Measurements from ENCODE around the gene BIRC3. TPM values are rescaled to one million over a fixed set of nuclear protein-coding genes. Genes with fewer than 3 reads are reported as not detected.
"Not testable (repeated sequence)": the region's sequence is repeated elsewhere in the genome, so short reads cannot be mapped to it uniquely, and the experiment has no call there.

The BIRC3 gene
- total and polyA plus RNA-seq, 2 of the 4 experiments (the other 2 are of a cell fraction), result 2.2 to 5.0 TPM

DNA sequence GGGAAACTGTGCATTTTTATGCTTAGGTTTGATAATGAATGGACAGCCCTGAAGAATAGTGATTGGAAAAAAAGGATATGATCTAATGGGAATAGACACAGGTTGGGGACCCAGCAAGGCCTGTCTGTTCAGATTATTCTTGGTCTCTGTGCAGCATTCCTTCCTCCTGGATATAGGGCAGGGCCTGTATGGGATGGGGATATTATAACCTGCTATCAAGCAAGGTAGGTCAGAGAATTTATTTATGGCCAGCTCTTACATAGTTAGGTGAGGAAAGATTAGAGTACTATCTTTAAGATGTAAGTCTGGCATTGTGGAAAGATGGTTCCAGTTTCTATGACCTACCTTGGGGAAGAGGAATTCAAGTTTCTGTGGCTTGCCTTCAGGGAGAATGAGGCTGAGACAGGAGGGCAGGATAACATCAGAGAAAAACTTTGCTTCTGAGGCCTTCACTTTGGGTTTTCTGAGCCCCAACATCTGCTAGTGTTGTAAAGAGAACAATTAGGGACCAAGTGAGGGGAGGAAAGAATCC is 21.3 kb downstream of the BIRC3 start:
- TF ChIP-seq BHLHE40 (IDR thresholded peaks at IDR 0.05; ENCODE audit: low read depth, low read length) (no peak), CEBPB (IDR thresholded peaks at IDR 0.05; ENCODE audit: low read depth, low read length) (no peak), ELK1 (IDR thresholded peaks at IDR 0.05; ENCODE audit: borderline replicate concordance, low read depth, low read length) (no peak)
- dilution Hi-C loops (cut with HindIII; ENCODE audit: low sequenced_read_pairs, unreplicated experiment), result no loop called here
- no peak overlapping the region for H2BK5ac ChIP-seq (ENCODE audit: low read depth, low read length, poor library complexity, severe bottlenecking)
- H2AFZ ChIP-seq (replicated peaks; ENCODE audit: low read length, poor library complexity), result no peak overlapping the region
- H3K9ac ChIP-seq (ENCODE audit: low read depth, low read length), result no peak overlapping the region
- H3K18ac ChIP-seq (ENCODE audit: low read depth, low read length), result no peak overlapping the region
- H2BK20ac ChIP-seq (ENCODE audit: low read depth, low read length), result no peak overlapping the region
- no peak overlapping the region for H4K91ac ChIP-seq (ENCODE audit: insufficient read depth, low read depth, low read length)
- DNase-seq (no peak), ATAC-seq (ENCODE audit: low read depth) (no peak)
- ChIA-PET CTCF (no interaction called here), POLR2A (ENCODE audit: unreplicated experiment) (no interaction called here)
- no peak overlapping the region for H2AK9ac ChIP-seq (replicated peaks; ENCODE audit: low read depth, low read length, poor library complexity)
- no TSS peak for BruUV-seq (replicated peaks)
- H4K20me1 ChIP-seq (ENCODE audit: insufficient read depth, low read length), result no peaks in the 10 kb centered on the region
- no peak overlapping the region for H3K4me3 ChIP-seq (ENCODE audit: insufficient read depth, low read depth, low read length)
- no peak overlapping the region for H3K14ac ChIP-seq (replicated peaks; ENCODE audit: low read depth, low read length)
- in situ Hi-C loops (cut with MboI; ENCODE audit: low sequenced_read_pairs), result no loop called here
- H3K4me1 ChIP-seq (ENCODE audit: control insufficient read depth, insufficient read depth, low read length), result no peaks in the 10 kb centered on the region
- no peaks in the 10 kb centered on the region for H3K36me3 ChIP-seq (ENCODE audit: control insufficient read depth, insufficient read depth, low read length)
- intact Hi-C loops (cut with micrococcal nuclease), result no loop called here
- no peak overlapping the region for H4K8ac ChIP-seq (ENCODE audit: low read depth in 2 of 2, low read length in 2 of 2)
- H3K4me2 ChIP-seq (ENCODE audit: low read depth, low read length), result no peak overlapping the region
- H2BK15ac ChIP-seq (ENCODE audit: low read depth, low read length), result no peak overlapping the region
- H3K27ac ChIP-seq (ENCODE audit: insufficient read depth, low read length), result no peak overlapping the region
- H3K9me1 ChIP-seq (ENCODE audit: insufficient read depth, low read length), result 0 out of 2 replicates have a peak, but pooled peaks cover 3% of the 10 kb centered on the region
- H3K79me1 ChIP-seq (ENCODE audit: low read depth in 1 of 2, low read length in 2 of 2), result peaks cover 0 to 7% of the 10 kb centered on the region in 2 experiments; a peak in 1 of 4 replicates
- no peak overlapping the region for H3K23ac ChIP-seq (ENCODE audit: low read depth, low read length)
- no peak overlapping the region for H3K56ac ChIP-seq (ENCODE audit: extremely low read depth, insufficient read depth, low read length)
- peak overlapping the region; percentile 27; the same call in 1 of the 2 replicates for H2BK120ac ChIP-seq (ENCODE audit: low read depth, low read length)
- H2AK5ac ChIP-seq (ENCODE audit: low read depth, low read length), result no peak overlapping the region
- no peaks in the 10 kb centered on the region for H3K9me3 ChIP-seq (ENCODE audit: control insufficient read depth, insufficient read depth, low read length)
- no peak overlapping the region for H3K4ac ChIP-seq (ENCODE audit: low read depth, low read length)
- H4K5ac ChIP-seq (ENCODE audit: low read depth, low read length), result no peak overlapping the region
- H3K27me3 ChIP-seq (ENCODE audit: control insufficient read depth, insufficient read depth, low read length), result no peaks in the 10 kb centered on the region

GRCh38 chr11:102341311-102341710 is 24.0 kb downstream of the BIRC3 start:
- H4K20me1 ChIP-seq (ENCODE audit: insufficient read depth, low read length); H3K18ac ChIP-seq (ENCODE audit: low read depth, low read length); H3K4ac ChIP-seq (ENCODE audit: low read depth, low read length); H3K4me2 ChIP-seq (ENCODE audit: low read depth, low read length); H3K14ac ChIP-seq (replicated peaks; ENCODE audit: low read depth, low read length); dilution Hi-C loops (cut with HindIII; ENCODE audit: low sequenced_read_pairs, unreplicated experiment); H3K9me3 ChIP-seq (ENCODE audit: control insufficient read depth, insufficient read depth, low read length); DNase-seq; H3K23ac ChIP-seq (ENCODE audit: low read depth, low read length); H3K4me3 ChIP-seq (ENCODE audit: insufficient read depth, low read depth, low read length); H3K4me1 ChIP-seq (ENCODE audit: control insufficient read depth, insufficient read depth, low read length); H4K91ac ChIP-seq (ENCODE audit: insufficient read depth, low read depth, low read length); in situ Hi-C loops (cut with MboI; ENCODE audit: low sequenced_read_pairs); H4K5ac ChIP-seq (ENCODE audit: low read depth, low read length); H3K9ac ChIP-seq (ENCODE audit: low read depth, low read length); H3K27me3 ChIP-seq (ENCODE audit: control insufficient read depth, insufficient read depth, low read length); H2AK9ac ChIP-seq (replicated peaks; ENCODE audit: low read depth, low read length, poor library complexity); H3K56ac ChIP-seq (ENCODE audit: extremely low read depth, insufficient read depth, low read length); H2BK5ac ChIP-seq (ENCODE audit: low read depth, low read length, poor library complexity, severe bottlenecking); ATAC-seq (ENCODE audit: low read depth); BruUV-seq (replicated peaks); H2AFZ ChIP-seq (replicated peaks; ENCODE audit: low read length, poor library complexity); H3K36me3 ChIP-seq (ENCODE audit: control insufficient read depth, insufficient read depth, low read length); H3K27ac ChIP-seq (ENCODE audit: insufficient read depth, low read length); H3K9me1 ChIP-seq (ENCODE audit: insufficient read depth, low read length): not testable (repeated sequence)
- POLR2A ChIA-PET (ENCODE audit: unreplicated experiment), result interaction anchor here (0.5 kb wide), 1 partner anchor 10 kb away, joined by 14 read pairs; no protein-coding TSS in a partner anchor
- Histone ChIP-seq H4K8ac (ENCODE audit: low read depth in 2 of 2, low read length in 2 of 2) (peak overlapping the region in 1 of 2 experiments; percentile 23; a peak in 1 of 4 replicates), H2BK20ac (ENCODE audit: low read depth, low read length) (peak overlapping the region; percentile 72; the same call in 1 of the 2 replicates), H3K79me1 (ENCODE audit: low read depth in 1 of 2, low read length in 2 of 2) (peaks cover 0 to 11% of the 10 kb centered on the region in 2 experiments; a peak in 1 of 4 replicates), H2AK5ac (ENCODE audit: low read depth, low read length) (peak overlapping the region; percentile 37; the same call in 1 of the 2 replicates), H2BK15ac (ENCODE audit: low read depth, low read length) (0 out of 3 replicates have a peak overlapping the region, but pooled peaks have one; percentile 10), H2BK120ac (ENCODE audit: low read depth, low read length) (0 out of 2 replicates have a peak overlapping the region, but pooled peaks have one; percentile 70)
- intact Hi-C loops (cut with micrococcal nuclease), result loop anchor here (1.0 kb wide), 3 partner anchors 53 to 325 kb away; no protein-coding TSS in a partner anchor
- CTCF ChIA-PET, result interaction anchor here (0.7 to 2.4 kb wide), 9 partner anchors 9 to 325 kb away, joined by 3 to 8 read pairs (median 4); no protein-coding TSS in a partner anchor
- 38% methylated on average over 1 of the region's 7 CpGs; no CpG with 5 or more reads in 1 of the 2 experiments for WGBS, 2 experiments (ENCODE audit: extremely low coverage in 2 of 2, insufficient read length in 1 of 2)

Measured in IMR-90 (cell line).